ENCODE results near the gene KCNC1.

The KCNC1 gene

DNA sequence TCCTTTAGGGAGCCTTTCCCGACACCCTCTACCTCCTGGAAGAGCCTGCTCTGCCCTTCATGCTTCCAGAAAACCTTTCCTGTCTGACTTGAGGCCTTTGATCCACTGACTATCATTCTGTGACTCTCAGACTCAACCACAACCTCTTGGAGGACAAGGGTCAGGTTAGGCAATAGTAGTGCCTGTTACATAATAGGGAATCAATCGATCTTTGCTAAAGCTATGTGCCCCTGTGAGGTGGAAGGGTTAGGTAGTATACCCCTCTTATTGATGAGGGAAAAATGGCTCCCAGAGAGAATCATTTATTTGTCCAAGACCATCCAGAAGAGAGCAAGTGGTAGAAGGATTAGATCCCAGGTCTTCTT is 16.2 kb downstream of the KCNC1 start:
- Histone ChIP-seq H3K4me3 (ENCODE audit: low read depth, low read length) (no peak overlapping the region), H3K36me3 (replicated peaks) (no peaks in the 10 kb centered on the region), H3K27ac (no peak overlapping the region), H3K27me3 (replicated peaks) (no peaks in the 10 kb centered on the region)
- no peak for TF ChIP-seq CTCF (IDR thresholded peaks at IDR 0.05; ENCODE audit: low read depth, low read length, missing control alignments)
- in situ Hi-C loops (cut with HindIII; ENCODE audit: low pct_ligation_motif_present, low sequenced_read_pairs): no loop called here
- no peak for DNase-seq

GRCh38 chr11:17751558-17751957 is 17.0 kb downstream of the KCNC1 start:
- DNase-seq: no peak
- H3K27me3 ChIP-seq (replicated peaks): no peaks in the 10 kb centered on the region
- in situ Hi-C loops (cut with HindIII; ENCODE audit: low pct_ligation_motif_present, low sequenced_read_pairs): no loop called here
- TF ChIP-seq CTCF (IDR thresholded peaks at IDR 0.05; ENCODE audit: low read depth, low read length, missing control alignments): no peak
- no peaks in the 10 kb centered on the region for H3K36me3 ChIP-seq (replicated peaks)
- no peak overlapping the region for H3K27ac ChIP-seq
- H3K4me3 ChIP-seq (ENCODE audit: low read depth, low read length): no peak overlapping the region

- no peak for DNase-seq
- no peaks in the 10 kb centered on the region for H3K27me3 ChIP-seq (replicated peaks)
- no peak for TF ChIP-seq CTCF (IDR thresholded peaks at IDR 0.05; ENCODE audit: low read depth, low read length, missing control alignments)
- H3K36me3 ChIP-seq (replicated peaks): no peaks in the 10 kb centered on the region
- no peak overlapping the region for H3K4me3 ChIP-seq (ENCODE audit: low read depth, low read length)
- in situ Hi-C loops (cut with HindIII; ENCODE audit: low pct_ligation_motif_present, low sequenced_read_pairs): no loop called here
- no peak overlapping the region for H3K27ac ChIP-seq
Measured at GRCh38 chr11:17752144-17752543, 17.6 kb downstream of the KCNC1 start.

DNA sequence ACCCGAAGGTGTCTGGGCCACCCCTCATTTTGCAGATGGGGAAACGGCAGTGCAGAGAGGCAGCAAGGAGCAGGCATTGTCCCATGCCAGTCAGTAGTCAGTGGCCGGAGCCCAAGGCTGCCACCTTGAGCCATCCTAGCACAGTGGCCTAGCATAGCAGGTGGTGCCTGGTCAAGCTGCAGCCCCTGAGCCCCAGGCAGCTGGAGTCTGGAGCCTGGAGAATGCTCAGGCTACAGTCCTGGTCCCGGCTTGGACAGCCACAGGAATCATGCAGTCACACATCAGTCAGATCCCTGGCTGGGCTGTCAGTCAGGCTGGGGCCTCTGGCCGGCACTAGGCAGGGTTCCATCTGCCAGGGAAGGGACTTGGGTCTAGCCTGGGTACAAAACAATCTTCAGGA is 18.6 kb downstream of the KCNC1 start:
- in situ Hi-C loops (cut with HindIII; ENCODE audit: low pct_ligation_motif_present, low sequenced_read_pairs): no loop called here
- DNase-seq: no peak
- no peak overlapping the region for H3K27ac ChIP-seq
- H3K4me3 ChIP-seq (ENCODE audit: low read depth, low read length): no peak overlapping the region
- H3K27me3 ChIP-seq (replicated peaks): no peaks in the 10 kb centered on the region
- no peaks in the 10 kb centered on the region for H3K36me3 ChIP-seq (replicated peaks)
- no peak for TF ChIP-seq CTCF (IDR thresholded peaks at IDR 0.05; ENCODE audit: low read depth, low read length, missing control alignments)

- Histone ChIP-seq H3K27me3 (replicated peaks) (no peaks in the 10 kb centered on the region), H3K4me3 (ENCODE audit: low read depth, low read length) (no peak overlapping the region), H3K36me3 (replicated peaks) (no peaks in the 10 kb centered on the region), H3K27ac (no peak overlapping the region)
- in situ Hi-C loops (cut with HindIII; ENCODE audit: low pct_ligation_motif_present, low sequenced_read_pairs): no loop called here
- no peak for DNase-seq
- TF ChIP-seq CTCF (IDR thresholded peaks at IDR 0.05; ENCODE audit: low read depth, low read length, missing control alignments): no peak
Measured at GRCh38 chr11:17753641-17754040, 19.1 kb downstream of the KCNC1 start.

DNA sequence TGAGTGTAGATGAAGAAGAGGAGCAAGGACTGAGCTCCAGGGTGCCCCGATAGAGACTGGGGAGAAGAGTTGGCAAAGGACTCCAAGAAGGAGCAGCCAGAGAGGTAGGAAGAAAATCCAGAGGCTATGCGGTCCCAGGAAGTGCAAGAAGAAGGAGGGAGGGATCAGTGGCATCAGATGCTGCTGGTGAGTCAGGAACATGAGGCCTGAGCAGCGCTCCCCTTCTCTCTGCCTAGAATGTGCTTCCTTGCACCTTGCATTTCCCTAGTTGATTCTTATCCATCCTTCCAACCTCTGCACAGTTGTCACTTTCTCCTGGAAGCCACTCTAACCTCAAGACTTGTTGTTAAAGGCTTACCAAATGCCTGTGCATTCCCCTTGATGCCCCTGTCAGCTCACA is 21.3 kb downstream of the KCNC1 start:
- no peak for TF ChIP-seq CTCF (IDR thresholded peaks at IDR 0.05; ENCODE audit: low read depth, low read length, missing control alignments)
- H3K27ac ChIP-seq: no peak overlapping the region
- H3K4me3 ChIP-seq (ENCODE audit: low read depth, low read length): no peak overlapping the region
- no peaks in the 10 kb centered on the region for H3K27me3 ChIP-seq (replicated peaks)
- H3K36me3 ChIP-seq (replicated peaks): no peaks in the 10 kb centered on the region
- DNase-seq: no peak
- in situ Hi-C loops (cut with HindIII; ENCODE audit: low pct_ligation_motif_present, low sequenced_read_pairs): no loop called here
